Muscle of back (tissue), 11 donors: ENCODE data around the gene ATXN1. TPM values are rescaled to one million over a fixed set of nuclear protein-coding genes. Genes with fewer than 3 reads are reported as not detected.
"Not testable (repeated sequence)": the region's sequence is repeated elsewhere in the genome, so short reads cannot be mapped to it uniquely, and the experiment has no call there.

ENCODE experiments used
- DNase-seq, 3 donors: peaks; one replicate each; pipeline versions ENCODE4 v3.0.0 to v3.0.0-alpha.2; 2013
- polyA plus RNA-seq, 10 donors: library from polyadenylated mRNA; unstranded; fragments of 120-200 nt; gene quantifications; one replicate each; pipeline ENCODE4 v1.2.1, GENCODE V29; 2013; ENCODE audit not compliant: insufficient read length in 10 of 10

ATXN1 gene
- polyA plus RNA-seq, 10 donors: 13.6 to 16.9 (median 15.0) TPM

GRCh38 chr6:16723826-16724225, 37.4 kb downstream of the ATXN1 start:
- DNase-seq: peak in 2 of 3 donors; percentile 67 to 94

DNA sequence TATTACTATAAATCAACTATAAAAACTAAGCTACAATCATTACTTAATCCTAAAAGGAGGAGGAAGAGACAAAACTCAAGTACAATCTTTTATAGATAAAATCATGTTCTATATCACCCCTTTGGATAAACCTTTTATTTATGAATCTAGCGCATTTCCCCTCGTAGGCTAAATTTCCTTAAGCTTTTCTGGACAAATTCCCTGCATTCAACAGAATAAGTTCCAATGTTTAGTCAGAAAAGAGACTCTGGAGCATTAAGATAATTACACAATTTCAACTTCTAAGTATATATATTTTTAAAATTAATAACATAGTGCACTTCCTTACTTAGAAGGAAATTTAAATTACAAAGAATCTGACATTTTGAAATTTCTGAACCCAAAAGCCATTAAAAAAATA, 37.9 kb downstream of the ATXN1 start:
- no peak for DNase-seq

DNA sequence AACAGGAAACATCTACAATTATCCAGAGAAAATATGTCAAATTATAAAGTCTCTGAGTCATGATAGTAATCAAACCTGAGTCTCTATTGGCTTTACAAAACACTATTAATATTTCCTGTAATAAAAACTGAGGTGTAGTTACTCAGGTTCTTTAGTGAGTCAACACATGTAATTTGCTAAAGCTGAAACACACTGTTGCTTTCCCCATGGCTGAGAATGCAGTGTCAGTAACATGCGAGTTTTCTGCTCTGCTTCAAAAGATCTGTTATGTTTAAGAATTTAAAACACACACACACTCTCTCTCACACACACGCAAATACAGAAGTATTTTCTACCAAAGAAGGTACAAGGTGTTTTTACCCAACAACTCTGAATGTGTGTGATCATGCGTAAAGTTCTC, 38.6 kb downstream of the ATXN1 start:
- DNase-seq: no peak

DNA sequence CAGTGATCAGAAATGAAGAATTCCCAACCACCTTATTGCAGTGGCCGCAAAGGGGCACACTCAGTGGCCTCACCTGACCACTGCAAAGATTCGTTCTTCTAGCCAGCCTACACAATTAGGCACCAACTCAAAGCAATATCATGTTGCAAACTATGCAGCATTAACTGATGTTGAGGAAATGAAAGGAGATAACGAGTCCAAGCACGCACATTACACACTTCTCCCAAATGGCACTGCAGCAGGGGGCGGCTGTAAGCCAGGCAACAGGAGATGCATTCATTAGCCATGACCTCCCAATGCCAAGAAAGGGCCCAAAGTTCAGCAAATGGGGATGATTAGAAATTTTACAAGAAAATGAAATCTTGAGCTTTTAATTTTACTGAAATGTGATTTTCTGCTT, 39.3 kb downstream of the ATXN1 start:
- no peak for DNase-seq

DNA sequence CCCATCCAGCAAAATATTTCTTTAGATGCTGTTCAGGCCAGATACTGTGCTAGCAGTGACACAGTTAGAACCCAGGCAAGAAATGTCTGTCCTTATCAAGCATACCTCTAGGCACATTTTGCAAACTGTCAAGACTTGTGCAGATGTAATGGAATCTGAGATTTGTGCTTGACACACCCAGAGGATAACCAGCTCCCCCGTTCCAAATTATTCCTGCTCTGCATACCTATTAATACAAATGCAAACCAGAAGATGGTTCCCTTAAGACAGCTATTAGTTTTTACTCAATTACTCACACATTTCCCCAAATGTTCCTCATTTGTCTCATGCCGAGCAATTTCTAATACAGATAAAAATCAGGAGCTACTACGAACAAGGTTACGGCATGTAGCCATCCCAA, 40.4 kb downstream of the ATXN1 start:
- DNase-seq: no peak

- DNase-seq: no peak
Measured at GRCh38 chr6:16719488-16719887, 41.8 kb downstream of the ATXN1 start.

DNA sequence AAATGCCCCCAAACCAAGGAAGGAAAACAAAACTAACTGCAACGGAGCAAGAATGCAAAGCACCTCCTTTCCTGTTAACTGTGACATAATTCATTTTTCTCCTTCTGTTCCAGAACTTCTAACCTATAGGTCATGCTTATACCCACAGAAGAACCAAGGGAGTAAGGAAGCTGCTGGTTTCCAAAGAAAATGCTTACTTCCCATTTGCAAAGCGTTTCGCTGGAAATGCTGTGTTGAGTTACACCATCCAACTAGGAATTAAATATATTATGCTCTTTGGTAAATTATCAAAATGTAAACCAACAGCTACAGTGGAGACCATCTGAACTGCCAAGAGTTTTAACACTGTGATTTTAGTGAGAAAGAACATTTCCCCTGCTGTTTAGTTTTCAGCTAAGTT, 42.9 kb downstream of the ATXN1 start:
- no peak for DNase-seq

DNA sequence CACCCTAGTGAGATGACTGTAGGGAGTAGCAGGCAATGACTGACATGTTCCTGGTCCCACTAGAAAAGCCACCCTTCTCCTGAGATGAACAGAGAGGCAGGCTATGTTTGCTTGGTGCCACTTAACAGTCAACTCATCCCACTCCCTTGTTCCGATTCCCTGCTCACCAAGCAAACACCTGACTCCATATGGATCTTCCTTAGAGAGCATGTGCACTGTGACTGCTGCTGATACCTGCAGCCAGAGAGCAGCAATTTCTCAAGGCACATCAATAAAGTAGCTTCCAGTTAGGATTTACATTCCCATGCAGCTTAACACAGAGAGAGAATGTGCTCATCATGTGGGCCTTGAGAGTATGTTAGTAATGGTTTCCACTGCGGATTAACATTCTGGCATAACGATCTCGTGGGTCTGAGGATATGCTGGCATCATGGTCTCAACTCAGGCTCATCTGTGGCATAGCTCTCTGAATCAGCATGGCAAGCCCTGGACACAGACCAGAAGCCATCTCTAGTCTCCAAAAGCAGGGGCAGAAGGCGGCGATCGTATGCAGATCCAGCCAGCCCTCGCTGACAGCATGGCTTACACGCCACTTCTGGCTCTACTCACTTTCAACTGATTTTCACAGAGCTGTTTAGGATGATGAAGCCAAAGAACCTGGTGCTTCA, 43.9 kb downstream of the ATXN1 start:
- DNase-seq: peak in 1 of 3 donors; percentile 59

DNA sequence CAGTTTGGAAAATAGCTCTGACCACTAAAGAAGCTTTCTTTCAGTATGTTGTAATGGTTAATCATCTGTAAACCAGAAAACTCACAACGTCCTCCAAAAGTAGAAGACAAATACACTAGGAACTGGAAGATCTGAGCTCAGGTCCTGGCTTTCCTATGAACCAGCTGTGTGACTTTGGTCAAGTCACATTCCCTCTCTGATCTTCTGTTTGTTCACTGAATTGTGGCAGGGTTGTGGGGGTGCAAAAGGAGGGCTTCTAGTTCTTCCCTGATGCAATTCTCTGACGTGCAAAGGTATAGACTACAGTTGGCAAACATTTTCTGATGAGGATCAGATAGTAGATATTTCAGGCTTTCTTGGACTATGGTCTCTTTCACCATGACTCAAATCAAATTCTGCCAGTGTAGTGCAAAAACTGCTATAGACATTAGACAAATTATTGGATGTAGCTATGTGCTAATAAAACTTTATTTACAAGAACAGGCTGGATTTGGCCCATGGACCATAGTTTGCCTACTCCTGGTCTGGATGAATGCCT, 44.9 kb downstream of the ATXN1 start:
- DNase-seq: no peak

DNA sequence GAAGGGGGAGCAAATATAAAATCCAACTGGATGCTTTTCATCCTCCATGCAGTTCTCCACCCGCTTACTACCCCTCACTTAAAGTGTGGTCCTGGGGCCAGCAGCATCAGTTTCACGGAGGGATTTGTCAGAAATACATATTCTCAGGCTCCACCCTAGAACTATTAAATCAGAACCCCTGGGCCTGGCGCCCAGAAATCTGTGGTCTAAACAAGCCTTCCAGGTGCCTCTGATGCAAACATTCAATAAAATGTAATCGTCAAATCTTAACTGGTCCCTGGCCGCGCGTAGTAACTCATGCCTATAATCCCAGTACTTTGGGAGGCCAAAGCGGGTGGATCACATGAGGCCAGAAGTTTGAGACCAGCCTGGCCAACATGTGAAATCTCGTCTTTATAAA, 47.7 kb downstream of the ATXN1 start:
- no peak for DNase-seq

DNA sequence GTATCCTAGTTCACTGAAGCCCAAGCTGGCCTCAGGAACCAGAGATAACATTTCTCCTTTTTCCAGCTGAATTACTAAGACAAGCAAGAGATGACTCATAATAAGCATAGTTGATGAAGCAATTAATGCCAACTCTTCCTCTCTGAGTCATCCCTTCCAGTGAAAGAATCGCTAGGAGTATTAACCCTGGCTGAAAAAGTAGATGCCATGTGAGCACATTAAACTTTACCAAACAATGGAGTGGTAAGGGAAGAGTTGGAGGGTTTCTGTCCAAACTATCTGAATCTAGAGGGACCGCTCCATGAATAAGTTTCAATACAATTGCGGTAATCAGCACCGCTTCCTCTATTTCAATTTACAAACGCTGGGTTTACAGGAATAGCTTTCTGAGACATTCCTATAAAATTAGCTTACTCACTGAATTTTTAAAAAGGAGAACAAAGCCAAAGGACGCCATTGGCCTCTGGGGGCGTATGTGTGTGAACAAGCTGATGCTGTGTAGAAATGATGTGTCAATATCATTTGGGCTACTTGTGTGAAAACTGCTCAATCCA, 48.3 kb downstream of the ATXN1 start:
- DNase-seq: peak in 2 of 3 donors; percentile 67 to 83

- no peak for DNase-seq
Measured at GRCh38 chr6:16712255-16712930, 48.9 kb downstream of the ATXN1 start.

DNA sequence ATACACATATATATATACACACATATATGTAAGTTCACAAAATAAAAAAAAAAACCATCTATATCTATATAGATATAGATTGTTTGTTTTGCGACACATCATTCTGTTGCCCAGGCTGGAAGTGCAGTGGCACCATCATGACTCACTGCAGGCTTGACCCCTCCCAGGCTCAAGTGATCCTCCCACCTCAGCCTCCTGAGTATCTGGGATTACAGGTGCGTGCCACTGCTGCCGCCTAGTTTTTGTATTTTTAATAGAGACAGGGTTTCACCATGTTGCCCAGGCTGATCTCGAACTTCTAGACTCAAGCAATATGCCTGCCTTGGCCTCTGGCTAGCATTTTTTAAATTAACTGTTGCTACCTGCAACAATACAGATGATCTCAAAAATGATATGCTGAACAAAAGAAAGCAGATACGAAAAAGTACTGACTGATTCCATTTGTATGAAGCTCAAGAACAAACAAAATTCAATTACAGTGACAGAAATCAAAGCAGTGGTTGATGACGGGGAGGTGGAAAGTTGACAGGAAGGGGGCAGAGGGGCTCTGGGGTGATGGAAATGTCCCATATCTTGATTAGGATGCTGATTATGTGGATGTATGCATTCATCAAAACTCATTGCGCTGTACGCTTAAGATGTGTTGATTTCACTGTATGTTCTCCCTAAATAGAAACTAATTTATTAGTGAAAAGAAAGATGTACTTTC, 49.6 kb downstream of the ATXN1 start:
- DNase-seq: no peak

- DNase-seq: no peak
Measured at GRCh38 chr6:16706911-16707783, 54.1 kb downstream of the ATXN1 start.

- DNase-seq: not testable (repeated sequence)
Measured at GRCh38 chr6:16706491-16706890, 54.8 kb downstream of the ATXN1 start.

GRCh38 chr6:16706029-16706428, 55.2 kb downstream of the ATXN1 start:
- DNase-seq: no peak

DNA sequence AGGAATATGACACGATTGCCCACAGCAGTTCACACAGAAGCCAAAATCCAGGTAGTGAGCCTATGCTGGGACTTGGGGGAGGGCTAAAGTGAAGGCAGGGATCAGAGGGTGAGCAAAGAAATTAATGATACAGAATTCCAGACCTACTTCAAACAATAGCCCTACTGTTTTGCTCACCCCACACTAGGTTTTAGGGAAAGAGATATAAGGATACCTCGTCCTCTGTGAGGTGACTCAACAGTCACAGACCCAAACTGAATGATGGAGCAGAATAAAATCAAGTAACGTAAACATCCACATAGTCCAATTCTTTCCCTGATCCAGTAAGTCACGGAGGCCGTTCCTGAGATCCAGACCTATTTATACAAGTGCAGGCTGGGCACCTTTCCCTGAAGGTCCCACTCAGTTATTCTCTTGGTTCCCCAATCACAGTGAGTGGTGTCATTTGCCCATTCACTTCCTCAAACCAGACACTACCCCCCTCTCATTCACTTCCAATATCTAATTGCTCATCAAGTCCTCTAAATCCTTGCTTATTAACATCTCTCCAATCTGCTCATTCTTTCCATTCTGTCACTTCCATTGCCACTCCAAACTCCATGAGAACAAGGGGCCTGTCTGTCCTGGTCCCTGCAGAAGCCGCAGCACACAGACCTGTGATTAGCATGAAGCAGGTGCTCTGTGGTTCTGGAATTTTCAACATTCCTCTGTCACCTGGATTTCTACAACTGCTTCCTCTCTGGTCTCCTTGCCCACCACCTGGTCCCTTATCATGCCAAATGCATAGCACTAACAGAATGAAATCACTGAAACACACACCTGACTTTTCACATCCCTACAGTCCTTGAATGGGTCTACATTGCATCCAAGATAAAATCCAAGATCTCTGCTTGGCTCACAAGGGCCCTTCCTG, 55.9 kb downstream of the ATXN1 start:
- DNase-seq: no peak

DNA sequence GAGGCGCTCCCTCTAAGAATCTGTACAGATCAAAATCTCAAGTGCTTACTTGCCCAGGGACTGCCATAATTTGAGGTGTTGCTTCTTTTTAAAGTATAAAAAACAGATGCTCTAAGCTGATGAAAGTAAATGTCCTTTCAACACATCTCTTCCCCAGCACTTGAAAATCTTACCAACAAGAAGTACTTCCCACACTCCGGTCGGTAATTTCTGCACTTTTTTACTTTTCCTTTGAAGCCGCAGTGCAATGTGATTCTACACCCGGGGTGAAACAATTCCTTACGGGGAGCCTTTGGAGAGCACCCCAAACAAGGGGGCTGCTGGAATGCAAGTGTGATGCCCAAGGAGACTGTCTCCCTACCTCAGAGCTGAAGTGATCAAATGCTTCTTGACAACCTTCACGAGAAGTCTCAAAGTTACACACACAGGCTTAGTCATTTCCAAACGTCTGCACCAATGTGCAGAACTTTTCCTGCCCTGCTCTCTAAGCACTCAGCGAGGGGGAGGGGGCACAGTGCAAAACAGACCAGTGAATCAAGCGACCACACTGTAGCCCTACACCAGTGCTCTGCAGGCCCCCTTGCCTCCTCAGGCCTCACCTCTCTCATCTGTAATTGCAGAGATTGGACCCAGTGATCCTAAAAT, 56.7 kb downstream of the ATXN1 start:
- peak in 1 of 3 donors; percentile 63 for DNase-seq

- DNase-seq: not testable (repeated sequence)
Measured at GRCh38 chr6:16702627-16703378, 58.5 kb downstream of the ATXN1 start.
